ENCODE results near the gene HNRNPF.
A peak's percentile ranks its signal among the peaks of the same experiment; 100 is the strongest.

HNRNPF gene

DNA sequence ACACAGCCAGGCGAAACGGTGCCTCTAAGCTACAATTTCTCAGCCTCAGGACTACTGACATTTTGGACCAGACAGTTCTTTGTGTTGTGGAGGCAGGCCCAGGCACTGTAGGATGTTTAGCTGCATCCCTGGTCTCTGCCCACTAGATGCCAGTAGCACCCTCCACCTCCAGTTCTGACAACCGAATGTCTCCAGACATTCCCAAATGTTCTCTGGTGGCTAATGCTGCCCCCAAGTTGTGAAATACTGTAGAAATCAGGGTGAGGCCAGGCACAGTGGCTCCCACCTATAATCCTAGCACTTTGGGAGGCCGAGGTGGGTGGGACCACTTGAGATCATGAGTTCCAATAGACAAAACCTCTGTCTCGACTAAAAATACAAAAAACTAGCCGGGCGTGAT, 18.2 kb downstream of the HNRNPF start:
- TF ChIP-seq NFIC (IDR thresholded peaks at IDR 0.05) (no peak), RAD21 (IDR thresholded peaks at IDR 0.05; ENCODE audit: low read depth) (peak; percentile 28; the same call in 1 of the 2 replicates), YY1 (IDR thresholded peaks at IDR 0.05; ENCODE audit: low read depth) (no peak)

DNA sequence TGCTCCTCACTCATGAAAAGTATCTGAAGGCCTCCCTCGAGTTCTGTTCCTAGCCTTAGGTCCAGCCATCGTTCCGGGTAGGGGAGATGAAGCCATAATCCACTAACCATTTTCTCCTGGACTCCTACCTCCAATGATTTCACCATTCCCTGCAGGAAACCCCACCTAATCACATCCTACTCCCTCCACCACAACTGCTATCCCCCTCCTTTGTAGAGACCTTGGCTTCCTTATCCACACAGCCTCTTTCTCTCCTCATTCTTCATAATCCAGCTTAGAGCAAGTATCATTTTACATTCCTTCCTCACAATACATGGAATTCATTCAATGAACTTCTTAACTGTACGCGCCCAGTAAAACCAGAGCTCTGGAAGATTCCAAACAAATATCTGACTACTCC, 18.7 kb downstream of the HNRNPF start:
- TF ChIP-seq YY1 (IDR thresholded peaks at IDR 0.05; ENCODE audit: low read depth) (no peak), EP300 (IDR thresholded peaks at IDR 0.05; ENCODE audit: borderline replicate concordance) (no peak), NFIC (IDR thresholded peaks at IDR 0.05) (no peak), TCF12 (IDR thresholded peaks at IDR 0.05; ENCODE audit: low read depth) (no peak), CREB1 (IDR thresholded peaks at IDR 0.05; ENCODE audit: low read depth) (no peak)
- TF ChIP-seq, protein P1, sequence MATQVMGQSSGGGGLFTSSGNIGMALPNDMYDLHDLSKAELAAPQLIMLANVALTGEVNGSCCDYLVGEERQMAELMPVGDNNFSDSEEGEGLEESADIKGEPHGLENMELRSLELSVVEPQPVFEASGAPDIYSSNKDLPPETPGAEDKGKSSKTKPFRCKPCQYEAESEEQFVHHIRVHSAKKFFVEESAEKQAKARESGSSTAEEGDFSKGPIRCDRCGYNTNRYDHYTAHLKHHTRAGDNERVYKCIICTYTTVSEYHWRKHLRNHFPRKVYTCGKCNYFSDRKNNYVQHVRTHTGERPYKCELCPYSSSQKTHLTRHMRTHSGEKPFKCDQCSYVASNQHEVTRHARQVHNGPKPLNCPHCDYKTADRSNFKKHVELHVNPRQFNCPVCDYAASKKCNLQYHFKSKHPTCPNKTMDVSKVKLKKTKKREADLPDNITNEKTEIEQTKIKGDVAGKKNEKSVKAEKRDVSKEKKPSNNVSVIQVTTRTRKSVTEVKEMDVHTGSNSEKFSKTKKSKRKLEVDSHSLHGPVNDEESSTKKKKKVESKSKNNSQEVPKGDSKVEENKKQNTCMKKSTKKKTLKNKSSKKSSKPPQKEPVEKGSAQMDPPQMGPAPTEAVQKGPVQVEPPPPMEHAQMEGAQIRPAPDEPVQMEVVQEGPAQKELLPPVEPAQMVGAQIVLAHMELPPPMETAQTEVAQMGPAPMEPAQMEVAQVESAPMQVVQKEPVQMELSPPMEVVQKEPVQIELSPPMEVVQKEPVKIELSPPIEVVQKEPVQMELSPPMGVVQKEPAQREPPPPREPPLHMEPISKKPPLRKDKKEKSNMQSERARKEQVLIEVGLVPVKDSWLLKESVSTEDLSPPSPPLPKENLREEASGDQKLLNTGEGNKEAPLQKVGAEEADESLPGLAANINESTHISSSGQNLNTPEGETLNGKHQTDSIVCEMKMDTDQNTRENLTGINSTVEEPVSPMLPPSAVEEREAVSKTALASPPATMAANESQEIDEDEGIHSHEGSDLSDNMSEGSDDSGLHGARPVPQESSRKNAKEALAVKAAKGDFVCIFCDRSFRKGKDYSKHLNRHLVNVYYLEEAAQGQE (IDR thresholded peaks at IDR 0.05; ENCODE audit: low read depth), result no peak

DNA sequence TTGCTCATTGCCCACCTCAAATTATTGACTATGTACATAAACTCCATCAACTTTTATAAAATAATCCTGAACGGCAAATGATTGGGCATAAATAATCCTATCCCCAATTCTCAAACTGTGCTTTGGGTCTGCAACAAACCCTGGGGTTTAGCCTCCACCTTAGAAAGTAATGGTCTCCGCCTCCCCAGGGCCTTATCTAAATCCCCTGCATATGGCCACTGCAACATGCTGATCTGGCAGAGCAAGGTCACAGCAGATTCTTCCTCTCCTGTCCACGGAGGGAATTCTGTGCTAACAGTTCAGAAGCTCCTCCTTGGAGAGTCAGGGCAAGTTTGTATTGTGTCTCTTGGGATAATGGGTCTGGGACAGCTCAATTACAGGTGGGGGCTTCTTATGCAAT, 19.1 kb downstream of the HNRNPF start:
- TF ChIP-seq, protein P2, sequence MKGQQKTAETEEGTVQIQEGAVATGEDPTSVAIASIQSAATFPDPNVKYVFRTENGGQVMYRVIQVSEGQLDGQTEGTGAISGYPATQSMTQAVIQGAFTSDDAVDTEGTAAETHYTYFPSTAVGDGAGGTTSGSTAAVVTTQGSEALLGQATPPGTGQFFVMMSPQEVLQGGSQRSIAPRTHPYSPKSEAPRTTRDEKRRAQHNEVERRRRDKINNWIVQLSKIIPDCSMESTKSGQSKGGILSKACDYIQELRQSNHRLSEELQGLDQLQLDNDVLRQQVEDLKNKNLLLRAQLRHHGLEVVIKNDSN (IDR thresholded peaks at IDR 0.05), result no peak
- no peak for TF ChIP-seq NFIC (IDR thresholded peaks at IDR 0.05)

DNA sequence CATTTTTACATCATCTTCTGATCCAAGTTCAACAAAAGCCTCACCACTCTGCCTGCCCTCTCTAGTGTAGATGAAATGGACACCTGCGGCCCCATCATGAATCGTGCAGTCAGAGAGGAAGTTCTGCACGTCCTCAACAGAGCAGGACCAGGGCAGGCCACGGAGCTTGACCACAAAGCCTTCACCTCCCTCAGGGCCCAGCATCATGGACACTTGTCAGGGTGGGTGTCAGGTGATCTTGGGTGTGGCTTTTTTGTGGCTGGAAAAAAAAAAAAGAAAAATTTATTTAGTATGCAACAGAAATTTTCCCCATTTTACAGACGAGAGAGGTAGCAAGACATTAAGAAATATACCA, 21.3 kb downstream of the HNRNPF start:
- TF ChIP-seq CEBPB (IDR thresholded peaks at IDR 0.05), result no peak
- TF ChIP-seq EGR1 (IDR thresholded peaks at IDR 0.05), result no peak
- TF ChIP-seq FOXM1 (IDR thresholded peaks at IDR 0.05; ENCODE audit: borderline replicate concordance, low read depth), result no peak
- TF ChIP-seq RAD21 (IDR thresholded peaks at IDR 0.05; ENCODE audit: low read depth), result no peak
- TF ChIP-seq, protein P2 (IDR thresholded peaks at IDR 0.05), result no peak
- no peak for TF ChIP-seq TCF12 (IDR thresholded peaks at IDR 0.05; ENCODE audit: low read depth)
- TF ChIP-seq NFIC (IDR thresholded peaks at IDR 0.05), result no peak
- no peak for TF ChIP-seq TAF1 (IDR thresholded peaks at IDR 0.05; ENCODE audit: low read depth)
- TF ChIP-seq, protein P3, sequence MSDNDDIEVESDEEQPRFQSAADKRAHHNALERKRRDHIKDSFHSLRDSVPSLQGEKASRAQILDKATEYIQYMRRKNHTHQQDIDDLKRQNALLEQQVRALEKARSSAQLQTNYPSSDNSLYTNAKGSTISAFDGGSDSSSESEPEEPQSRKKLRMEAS (IDR thresholded peaks at IDR 0.05), result no peak
- no peak for TF ChIP-seq EP300 (IDR thresholded peaks at IDR 0.05; ENCODE audit: borderline replicate concordance)
- TF ChIP-seq YY1 (IDR thresholded peaks at IDR 0.05; ENCODE audit: low read depth), result no peak
- TF ChIP-seq CREB1 (IDR thresholded peaks at IDR 0.05; ENCODE audit: low read depth), result no peak
- TF ChIP-seq, protein P1 (IDR thresholded peaks at IDR 0.05; ENCODE audit: low read depth), result no peak
- no peak for TF ChIP-seq ZBTB7A (IDR thresholded peaks at IDR 0.05; ENCODE audit: low read depth)
- no peak for TF ChIP-seq TEAD4 (IDR thresholded peaks at IDR 0.05)

DNA sequence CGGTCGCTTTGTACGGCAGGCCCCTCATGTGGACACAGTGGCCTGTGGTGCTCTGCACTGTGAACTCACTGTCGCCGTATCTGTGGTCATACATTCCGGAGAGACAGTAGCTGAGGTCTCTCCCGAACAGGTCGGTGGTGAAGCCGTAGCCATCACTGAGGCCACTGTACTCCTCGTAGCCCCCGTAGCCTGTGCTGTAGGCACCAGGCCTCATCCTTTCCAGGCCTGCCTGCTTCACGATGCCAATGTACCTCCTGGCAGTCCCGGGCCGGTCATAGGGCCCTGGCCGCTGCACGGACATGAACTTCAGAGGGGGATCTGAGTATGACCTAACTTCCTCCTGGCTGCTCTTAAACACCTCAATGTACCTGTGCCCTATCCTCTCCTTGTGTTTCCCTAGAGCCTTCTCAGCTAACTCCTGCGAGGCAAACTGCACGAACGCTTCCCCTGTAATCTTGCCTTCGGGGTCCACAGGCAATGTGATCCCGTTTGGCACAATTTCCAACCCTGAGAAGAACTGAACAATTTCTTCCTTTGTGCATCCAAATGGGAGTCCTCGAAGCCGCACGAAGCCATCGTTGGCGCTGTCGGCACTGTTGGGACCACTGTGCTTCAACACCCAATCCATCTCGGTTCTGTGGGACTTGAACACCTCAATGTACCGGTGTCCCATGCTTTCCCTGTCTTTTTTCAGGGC, 21.9 kb downstream of the HNRNPF start:
- TF ChIP-seq, protein P2 (IDR thresholded peaks at IDR 0.05), result no peak
- no peak for TF ChIP-seq EP300 (IDR thresholded peaks at IDR 0.05; ENCODE audit: borderline replicate concordance)
- TF ChIP-seq CEBPB (IDR thresholded peaks at IDR 0.05), result no peak

DNA sequence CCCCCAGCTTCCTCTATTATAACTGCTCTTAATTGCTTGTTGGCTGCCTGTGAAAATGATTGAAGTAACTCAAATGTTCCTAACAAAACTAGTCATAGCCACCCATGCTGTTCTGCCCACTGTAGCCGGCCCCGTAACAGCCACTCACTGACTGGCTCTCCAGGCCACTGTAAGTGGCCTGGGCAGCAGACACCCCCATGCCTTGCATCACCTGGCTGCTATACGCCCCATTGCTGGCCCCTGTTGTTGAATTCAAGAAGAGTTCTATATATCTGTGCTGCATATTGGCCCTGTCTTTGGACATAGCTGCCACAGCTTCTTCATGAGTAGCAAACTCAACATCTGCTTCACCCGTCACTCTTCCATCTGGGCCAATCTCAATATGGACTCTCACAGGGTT, 22.4 kb downstream of the HNRNPF start:
- TF ChIP-seq EGR1 (IDR thresholded peaks at IDR 0.05) (no peak), TAF1 (IDR thresholded peaks at IDR 0.05; ENCODE audit: low read depth) (no peak), RAD21 (IDR thresholded peaks at IDR 0.05; ENCODE audit: low read depth) (no peak), ZBTB7A (IDR thresholded peaks at IDR 0.05; ENCODE audit: low read depth) (no peak), TEAD4 (IDR thresholded peaks at IDR 0.05) (no peak), TCF12 (IDR thresholded peaks at IDR 0.05; ENCODE audit: low read depth) (no peak), YY1 (IDR thresholded peaks at IDR 0.05; ENCODE audit: low read depth) (no peak), EP300 (IDR thresholded peaks at IDR 0.05; ENCODE audit: borderline replicate concordance) (no peak), NFIC (IDR thresholded peaks at IDR 0.05) (no peak), FOXM1 (IDR thresholded peaks at IDR 0.05; ENCODE audit: borderline replicate concordance, low read depth) (no peak), CEBPB (IDR thresholded peaks at IDR 0.05) (no peak)
- TF ChIP-seq, protein P2 (IDR thresholded peaks at IDR 0.05), result no peak
- TF ChIP-seq, protein P3 (IDR thresholded peaks at IDR 0.05), result no peak
- TF ChIP-seq, protein P1 (IDR thresholded peaks at IDR 0.05; ENCODE audit: low read depth), result no peak

Measured in Ishikawa (cell line).